SU-DHL-6 (cell line): ENCODE data around the gene RPH3AL.
"Not testable (repeated sequence)": the region's sequence is repeated elsewhere in the genome, so short reads cannot be mapped to it uniquely, and the experiment has no call there.

ENCODE experiments used
- H2AFZ ChIP-seq: fragments of 200-600 bp; sonication (generic); 2 replicates; pipeline ENCODE4 v1.6.1; 2014; ENCODE audit warnings: low read depth, mild to moderate bottlenecking, moderate library complexity, mixed read lengths, antibody characterized with exemption, low read length; ENCODE audit not compliant: severe bottlenecking
- H3F3A ChIP-seq: fragments of 200-600 bp; shearing (Covaris generic); 2 replicates; pipeline ENCODE4 v1.6.0; 2016; ENCODE audit warnings: antibody characterized with exemption, mild to moderate bottlenecking; ENCODE audit not compliant: insufficient read depth
- H3K27ac ChIP-seq: fragments of 200-600 bp; sonication (generic); 2 replicates; pipeline ENCODE4 v1.5.1; 2016; ENCODE audit warnings: low read depth, mild to moderate bottlenecking, low read length, moderate library complexity, mixed read lengths
- H3K27me3 ChIP-seq: fragments of 200-600 bp; sonication (generic), shearing (Covaris generic); 2 replicates; pipeline ENCODE4 v1.6.0; 2014; ENCODE audit warnings: mild to moderate bottlenecking, low read length
- H3K36me3 ChIP-seq: fragments of 200-600 bp; sonication (generic); 2 replicates; pipeline ENCODE4 v1.6.1; 2014; ENCODE audit warnings: mild to moderate bottlenecking, low read length, mixed read lengths
- H3K4me2 ChIP-seq: fragments of 300-600, 200-600 bp; shearing (Covaris generic), sonication (generic); 2 replicates; pipeline ENCODE4 v1.6.0; 2014; ENCODE audit warnings: low read length, low read depth, mild to moderate bottlenecking; ENCODE audit not compliant: poor library complexity, severe bottlenecking
- H3K4me3 ChIP-seq: fragments of 200-600 bp; sonication (generic); 2 replicates; pipeline ENCODE4 v1.5.1; 2014; ENCODE audit warnings: antibody characterized with exemption, low read length, mild to moderate bottlenecking, mixed read lengths; ENCODE audit not compliant: insufficient read depth, poor library complexity, severe bottlenecking
- H3K79me2 ChIP-seq: fragments of 200-600 bp; sonication (generic); 2 replicates; pipeline ENCODE4 v1.6.1; 2014; ENCODE audit warnings: mild to moderate bottlenecking, low read length, moderate library complexity; ENCODE audit not compliant: insufficient read depth
- H3K9ac ChIP-seq: fragments of 200-600 bp; sonication (generic); 2 replicates; pipeline ENCODE4 v1.7.0; 2014; ENCODE audit warnings: mild to moderate bottlenecking, low read length
- H3K9me2 ChIP-seq: fragments of 200-600 bp; sonication (generic); replicated peaks from 2 replicates; pipeline ENCODE4 v1.6.1; 2014; ENCODE audit warnings: low read length; ENCODE audit not compliant: insufficient read depth
- H3K9me3 ChIP-seq: fragments of 200-600 bp; sonication (generic); 2 replicates; pipeline ENCODE4 v1.6.1; 2014; ENCODE audit warnings: low read length, mixed read lengths; ENCODE audit not compliant: insufficient read depth
- H4K20me1 ChIP-seq: fragments of 200-600 bp; sonication (generic); 2 replicates; pipeline ENCODE4 v1.6.1; 2014; ENCODE audit warnings: low read depth, mild to moderate bottlenecking, antibody characterized with exemption, low read length, moderate library complexity, mixed read lengths
- CTCF ChIP-seq: fragments of 200-600 bp; sonication (generic); IDR thresholded peaks from one replicate; pipeline ENCODE4 v1.5.1; 2017; ENCODE audit warnings: antibody characterized with exemption, mild to moderate bottlenecking, low read length, moderate library complexity; ENCODE audit not compliant: insufficient read depth, poor library complexity, severe bottlenecking
- EZH2phosphoT487 ChIP-seq: fragments of 200-600 bp; sonication (generic), shearing (Covaris generic); conservative IDR thresholded peaks from 2 replicates; pipeline ENCODE4 v1.6.1; 2018; ENCODE audit warnings: mild to moderate bottlenecking, antibody characterized with exemption, low read length, moderate library complexity, mixed read lengths

The RPH3AL gene

GRCh38 chr17:207775-208174 is 144.8 kb downstream of the RPH3AL start:
- H3K36me3 ChIP-seq, result no peaks in the 10 kb centered on the region
- no peaks in the 10 kb centered on the region for H3K79me2 ChIP-seq
- TF ChIP-seq CTCF (no peak), EZH2phosphoT487 (no peak)
- no peak overlapping the region for H2AFZ ChIP-seq
- H3K9me2 ChIP-seq, result no peaks in the 10 kb centered on the region
- H3F3A ChIP-seq, result no peaks in the 10 kb centered on the region
- no peak overlapping the region for H3K4me3 ChIP-seq
- no peak overlapping the region for H3K4me2 ChIP-seq
- no peak overlapping the region for H3K9ac ChIP-seq
- H3K27me3 ChIP-seq, result no peaks in the 10 kb centered on the region; the same call in 1 of the 2 replicates
- no peaks in the 10 kb centered on the region for H4K20me1 ChIP-seq
- no peaks in the 10 kb centered on the region for H3K9me3 ChIP-seq
- no peak overlapping the region for H3K27ac ChIP-seq

GRCh38 chr17:206941-207560 is 145.6 kb downstream of the RPH3AL start:
- Histone ChIP-seq H3F3A (no peaks in the 10 kb centered on the region), H3K9me2 (no peaks in the 10 kb centered on the region), H3K36me3 (no peaks in the 10 kb centered on the region), H3K4me3 (no peak overlapping the region), H3K27ac (no peak overlapping the region), H3K4me2 (no peak overlapping the region), H3K9ac (no peak overlapping the region), H2AFZ (no peak overlapping the region), H4K20me1 (no peaks in the 10 kb centered on the region), H3K27me3 (no peaks in the 10 kb centered on the region), H3K9me3 (no peaks in the 10 kb centered on the region), H3K79me2 (no peaks in the 10 kb centered on the region)
- TF ChIP-seq CTCF (no peak), EZH2phosphoT487 (no peak)

- not testable (repeated sequence) for H3K79me2 ChIP-seq, H2AFZ ChIP-seq, H3K36me3 ChIP-seq, H3K4me2 ChIP-seq, H3K9me2 ChIP-seq, H3K27ac ChIP-seq, H3K4me3 ChIP-seq, H3K27me3 ChIP-seq, H3K9me3 ChIP-seq, H3F3A ChIP-seq, H3K9ac ChIP-seq, H4K20me1 ChIP-seq
Observed at GRCh38 chr17:206484-206883, 146.1 kb downstream of the RPH3AL start.

GRCh38 chr17:205817-206216 is 146.8 kb downstream of the RPH3AL start:
- no peaks in the 10 kb centered on the region for H3K27me3 ChIP-seq
- no peaks in the 10 kb centered on the region for H3K36me3 ChIP-seq
- TF ChIP-seq EZH2phosphoT487 (no peak), CTCF (no peak)
- H3K9me2 ChIP-seq, result no peaks in the 10 kb centered on the region
- H3K9me3 ChIP-seq, result no peaks in the 10 kb centered on the region
- no peaks in the 10 kb centered on the region for H3F3A ChIP-seq
- H3K27ac ChIP-seq, result no peak overlapping the region
- no peak overlapping the region for H2AFZ ChIP-seq
- no peak overlapping the region for H3K4me3 ChIP-seq
- H3K9ac ChIP-seq, result no peak overlapping the region
- no peaks in the 10 kb centered on the region for H4K20me1 ChIP-seq
- no peak overlapping the region for H3K4me2 ChIP-seq
- no peaks in the 10 kb centered on the region for H3K79me2 ChIP-seq
